Measurements from ENCODE around the gene DCX.

DNA sequence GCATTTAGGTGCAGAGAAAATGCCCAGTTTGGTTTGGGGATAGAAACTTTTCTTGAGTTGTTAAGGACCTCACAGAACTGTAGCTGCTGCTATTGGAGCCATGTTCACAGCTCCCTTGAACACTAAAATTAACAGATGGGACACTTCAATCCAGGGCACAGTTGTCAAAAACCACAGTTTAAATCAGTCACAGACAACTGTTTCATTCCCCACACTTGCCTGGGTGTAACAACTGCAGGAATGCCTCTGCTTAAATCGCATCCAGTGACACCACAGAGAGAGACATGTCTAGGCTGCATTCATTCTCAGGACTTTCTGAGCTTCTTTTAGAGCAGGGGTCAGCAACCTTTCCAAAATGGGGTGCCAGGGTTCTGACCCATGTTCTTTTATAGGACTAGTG, 129.0 kb downstream of the DCX start:
- TF ChIP-seq, protein P1, sequence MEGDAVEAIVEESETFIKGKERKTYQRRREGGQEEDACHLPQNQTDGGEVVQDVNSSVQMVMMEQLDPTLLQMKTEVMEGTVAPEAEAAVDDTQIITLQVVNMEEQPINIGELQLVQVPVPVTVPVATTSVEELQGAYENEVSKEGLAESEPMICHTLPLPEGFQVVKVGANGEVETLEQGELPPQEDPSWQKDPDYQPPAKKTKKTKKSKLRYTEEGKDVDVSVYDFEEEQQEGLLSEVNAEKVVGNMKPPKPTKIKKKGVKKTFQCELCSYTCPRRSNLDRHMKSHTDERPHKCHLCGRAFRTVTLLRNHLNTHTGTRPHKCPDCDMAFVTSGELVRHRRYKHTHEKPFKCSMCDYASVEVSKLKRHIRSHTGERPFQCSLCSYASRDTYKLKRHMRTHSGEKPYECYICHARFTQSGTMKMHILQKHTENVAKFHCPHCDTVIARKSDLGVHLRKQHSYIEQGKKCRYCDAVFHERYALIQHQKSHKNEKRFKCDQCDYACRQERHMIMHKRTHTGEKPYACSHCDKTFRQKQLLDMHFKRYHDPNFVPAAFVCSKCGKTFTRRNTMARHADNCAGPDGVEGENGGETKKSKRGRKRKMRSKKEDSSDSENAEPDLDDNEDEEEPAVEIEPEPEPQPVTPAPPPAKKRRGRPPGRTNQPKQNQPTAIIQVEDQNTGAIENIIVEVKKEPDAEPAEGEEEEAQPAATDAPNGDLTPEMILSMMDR (IDR thresholded peaks at IDR 0.05) = no peak
- no peak for TF ChIP-seq POLR2A (IDR thresholded peaks at IDR 0.05)

Data from body of pancreas (tissue), 4 donors.